ENCODE results near the gene FBXO40.
"Not testable (repeated sequence)": the region's sequence is repeated elsewhere in the genome, so short reads cannot be mapped to it uniquely, and the experiment has no call there.

Gene FBXO40

DNA sequence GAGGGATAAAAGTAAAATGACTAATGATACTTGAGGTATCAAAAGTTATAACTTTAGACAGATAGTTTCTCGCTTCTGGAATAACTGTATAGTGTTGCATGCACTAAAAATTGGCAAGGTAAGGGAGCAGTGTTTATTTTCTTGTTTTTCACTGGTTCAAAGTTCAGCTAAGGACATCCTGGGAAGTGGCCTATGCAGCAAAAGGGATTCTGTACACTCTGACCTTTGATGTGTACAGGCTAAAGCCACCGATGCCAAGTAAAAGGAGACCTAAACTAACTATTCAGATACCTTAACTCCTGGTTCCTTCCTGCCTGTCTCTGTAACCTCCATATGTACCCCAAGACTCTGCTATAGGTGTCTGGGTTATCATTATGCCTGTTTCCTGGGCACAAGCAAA, 1.7 kb downstream of the FBXO40 start:
- no peak for DNase-seq (ENCODE audit: low read depth in 2 of 2)
- no peak overlapping the region for H3K4me3 ChIP-seq (replicated peaks in 1 of 2; ENCODE audit: low read depth in 2 of 2, low read length in 2 of 2)
- TF ChIP-seq, protein P1, sequence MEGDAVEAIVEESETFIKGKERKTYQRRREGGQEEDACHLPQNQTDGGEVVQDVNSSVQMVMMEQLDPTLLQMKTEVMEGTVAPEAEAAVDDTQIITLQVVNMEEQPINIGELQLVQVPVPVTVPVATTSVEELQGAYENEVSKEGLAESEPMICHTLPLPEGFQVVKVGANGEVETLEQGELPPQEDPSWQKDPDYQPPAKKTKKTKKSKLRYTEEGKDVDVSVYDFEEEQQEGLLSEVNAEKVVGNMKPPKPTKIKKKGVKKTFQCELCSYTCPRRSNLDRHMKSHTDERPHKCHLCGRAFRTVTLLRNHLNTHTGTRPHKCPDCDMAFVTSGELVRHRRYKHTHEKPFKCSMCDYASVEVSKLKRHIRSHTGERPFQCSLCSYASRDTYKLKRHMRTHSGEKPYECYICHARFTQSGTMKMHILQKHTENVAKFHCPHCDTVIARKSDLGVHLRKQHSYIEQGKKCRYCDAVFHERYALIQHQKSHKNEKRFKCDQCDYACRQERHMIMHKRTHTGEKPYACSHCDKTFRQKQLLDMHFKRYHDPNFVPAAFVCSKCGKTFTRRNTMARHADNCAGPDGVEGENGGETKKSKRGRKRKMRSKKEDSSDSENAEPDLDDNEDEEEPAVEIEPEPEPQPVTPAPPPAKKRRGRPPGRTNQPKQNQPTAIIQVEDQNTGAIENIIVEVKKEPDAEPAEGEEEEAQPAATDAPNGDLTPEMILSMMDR (IDR thresholded peaks at IDR 0.05; ENCODE audit: low read depth, low read length), result no peak

GRCh38 chr3:121595765-121596406, 2.7 kb downstream of the FBXO40 start:
- DNase-seq (ENCODE audit: low read depth in 2 of 2), result no peak
- no peak overlapping the region for H3K4me3 ChIP-seq (replicated peaks in 1 of 2; ENCODE audit: low read depth in 2 of 2, low read length in 2 of 2)
- TF ChIP-seq, protein P1 (IDR thresholded peaks at IDR 0.05; ENCODE audit: low read depth, low read length), result no peak

GRCh38 chr3:121598564-121598963, 5.4 kb downstream of the FBXO40 start:
- no peak overlapping the region for H3K4me3 ChIP-seq (replicated peaks in 1 of 2; ENCODE audit: low read depth in 2 of 2, low read length in 2 of 2)
- DNase-seq (ENCODE audit: low read depth in 2 of 2), result no peak
- TF ChIP-seq, protein P1 (IDR thresholded peaks at IDR 0.05; ENCODE audit: low read depth, low read length), result no peak

GRCh38 chr3:121599900-121600299, 6.7 kb downstream of the FBXO40 start:
- not testable (repeated sequence) for H3K4me3 ChIP-seq (replicated peaks in 1 of 2; ENCODE audit: low read depth in 2 of 2, low read length in 2 of 2); DNase-seq (ENCODE audit: low read depth in 2 of 2)

DNA sequence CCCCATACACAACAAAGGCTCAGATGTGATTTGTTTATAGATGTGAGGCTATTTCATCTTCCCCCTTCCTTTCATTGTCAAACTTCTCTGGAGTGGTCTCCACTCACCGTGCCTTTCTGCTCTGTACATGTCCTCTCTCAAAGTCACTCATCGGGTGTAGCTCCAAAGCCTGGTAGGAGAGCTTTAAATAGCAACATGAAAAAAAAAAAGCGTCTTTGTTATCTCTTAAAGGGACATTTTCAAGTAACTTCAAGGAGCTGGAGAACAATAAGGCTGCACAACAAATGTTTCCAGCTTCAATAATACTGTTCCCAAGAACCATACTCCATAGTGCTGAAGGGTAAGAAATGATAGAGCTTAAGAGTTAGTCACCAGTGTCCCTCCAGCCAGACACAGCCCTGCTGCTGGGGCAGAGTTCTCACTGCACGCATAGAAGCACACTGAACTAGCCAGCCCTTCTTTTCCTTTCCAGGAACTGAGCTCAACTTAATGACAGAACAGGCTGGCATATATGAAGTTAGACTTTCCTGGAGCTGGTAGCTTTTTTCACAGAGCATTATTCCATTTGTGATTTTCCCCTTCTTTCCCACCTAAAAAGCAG, 8.1 kb downstream of the FBXO40 start:
- TF ChIP-seq, protein P1 (IDR thresholded peaks at IDR 0.05; ENCODE audit: low read depth, low read length), result no peak
- DNase-seq (ENCODE audit: low read depth in 2 of 2), result no peak
- H3K4me3 ChIP-seq (replicated peaks in 1 of 2; ENCODE audit: low read depth in 2 of 2, low read length in 2 of 2), result no peak overlapping the region

DNA sequence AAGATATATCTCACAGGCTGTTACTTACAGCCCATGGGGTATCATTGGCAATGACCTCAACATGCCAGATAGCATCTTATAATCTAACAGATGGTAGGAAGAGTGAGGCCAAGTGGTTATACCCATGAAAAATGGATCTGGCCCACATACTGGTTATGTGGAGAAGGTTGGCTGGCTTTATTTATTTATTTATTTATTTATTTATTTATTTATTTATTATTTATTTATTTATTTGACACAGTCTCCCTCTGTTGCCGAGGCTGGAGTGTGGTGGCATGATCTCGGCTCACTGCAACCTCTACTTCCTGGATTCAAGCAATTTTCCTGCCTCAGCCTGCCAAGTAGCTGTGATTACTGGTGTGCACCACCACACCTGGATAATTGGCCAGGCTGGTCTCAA, 11.6 kb downstream of the FBXO40 start:
- TF ChIP-seq, protein P1 (IDR thresholded peaks at IDR 0.05; ENCODE audit: low read depth, low read length), result no peak
- no peak overlapping the region for H3K4me3 ChIP-seq (replicated peaks in 1 of 2; ENCODE audit: low read depth in 2 of 2, low read length in 2 of 2)
- DNase-seq (ENCODE audit: low read depth in 2 of 2), result no peak

GRCh38 chr3:121606106-121606505, 12.9 kb downstream of the FBXO40 start:
- TF ChIP-seq, protein P1 (IDR thresholded peaks at IDR 0.05; ENCODE audit: low read depth, low read length), result no peak
- DNase-seq (ENCODE audit: low read depth in 2 of 2), result no peak
- no peak overlapping the region for H3K4me3 ChIP-seq (replicated peaks in 1 of 2; ENCODE audit: low read depth in 2 of 2, low read length in 2 of 2)
